Retinal pigment epithelial cell (primary cell): ENCODE measurements around the gene C18orf63.

Source experiments
- DNase-seq: peaks from one replicate; pipeline ENCODE4 v3.0.0-alpha.2; 2010; ENCODE audit warnings: low read depth
- H3K4me3 ChIP-seq: 2 replicates; pipeline ENCODE4 v1.5.1; 2011; ENCODE audit warnings: mild to moderate bottlenecking, low read length, control low read depth, moderate library complexity
- TF ChIP-seq, protein P1 (sequence below): conservative IDR thresholded peaks from 2 replicates; pipeline ENCODE4 v1.5.1; 2011; ENCODE audit warnings: low read depth, low read length, control low read depth, inconsistent platforms

The C18orf63 gene

DNA sequence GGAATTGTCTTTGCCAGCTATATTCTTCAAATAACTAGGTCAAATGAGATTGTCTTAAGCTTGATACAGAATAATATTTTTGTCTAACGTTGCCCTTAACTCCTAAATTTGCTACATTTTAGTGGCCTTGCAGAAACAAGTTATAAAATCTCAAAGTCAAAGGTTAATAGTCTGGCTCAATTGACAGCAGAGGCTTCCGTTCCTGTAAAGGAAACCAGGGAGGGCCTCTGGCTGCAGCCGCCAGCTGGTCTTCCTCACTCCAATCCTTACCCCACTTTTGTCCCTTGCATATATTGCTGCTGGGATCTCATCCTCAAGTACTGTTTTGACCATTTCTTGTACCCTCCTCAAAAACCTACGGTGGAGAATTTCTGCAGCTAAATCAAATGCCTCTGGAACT is 40.9 kb upstream of the C18orf63 start:
- DNase-seq: no peak
- no peak overlapping the region for H3K4me3 ChIP-seq
- TF ChIP-seq, protein P1, sequence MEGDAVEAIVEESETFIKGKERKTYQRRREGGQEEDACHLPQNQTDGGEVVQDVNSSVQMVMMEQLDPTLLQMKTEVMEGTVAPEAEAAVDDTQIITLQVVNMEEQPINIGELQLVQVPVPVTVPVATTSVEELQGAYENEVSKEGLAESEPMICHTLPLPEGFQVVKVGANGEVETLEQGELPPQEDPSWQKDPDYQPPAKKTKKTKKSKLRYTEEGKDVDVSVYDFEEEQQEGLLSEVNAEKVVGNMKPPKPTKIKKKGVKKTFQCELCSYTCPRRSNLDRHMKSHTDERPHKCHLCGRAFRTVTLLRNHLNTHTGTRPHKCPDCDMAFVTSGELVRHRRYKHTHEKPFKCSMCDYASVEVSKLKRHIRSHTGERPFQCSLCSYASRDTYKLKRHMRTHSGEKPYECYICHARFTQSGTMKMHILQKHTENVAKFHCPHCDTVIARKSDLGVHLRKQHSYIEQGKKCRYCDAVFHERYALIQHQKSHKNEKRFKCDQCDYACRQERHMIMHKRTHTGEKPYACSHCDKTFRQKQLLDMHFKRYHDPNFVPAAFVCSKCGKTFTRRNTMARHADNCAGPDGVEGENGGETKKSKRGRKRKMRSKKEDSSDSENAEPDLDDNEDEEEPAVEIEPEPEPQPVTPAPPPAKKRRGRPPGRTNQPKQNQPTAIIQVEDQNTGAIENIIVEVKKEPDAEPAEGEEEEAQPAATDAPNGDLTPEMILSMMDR: no peak

DNA sequence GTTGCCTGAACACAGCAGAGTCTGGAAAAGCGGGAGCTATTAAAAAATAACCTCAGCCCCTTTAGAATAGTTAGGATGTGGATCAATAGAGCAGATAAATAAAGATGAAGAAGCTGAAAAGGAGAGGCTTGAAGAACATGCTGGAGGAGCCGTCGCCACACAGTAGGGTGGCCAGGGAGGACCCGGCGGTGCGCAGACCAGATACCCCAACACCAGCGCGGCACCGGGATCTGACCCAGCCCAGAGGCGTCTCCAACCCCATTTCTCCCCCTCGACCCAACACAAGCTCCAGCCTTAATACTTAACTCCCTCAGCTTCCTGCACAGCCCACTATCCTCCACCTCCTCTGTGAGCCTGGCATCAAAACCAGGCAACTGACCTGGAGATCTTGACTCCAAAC is 39.9 kb upstream of the C18orf63 start:
- DNase-seq: no peak
- no peak overlapping the region for H3K4me3 ChIP-seq
- TF ChIP-seq, protein P1: no peak

DNA sequence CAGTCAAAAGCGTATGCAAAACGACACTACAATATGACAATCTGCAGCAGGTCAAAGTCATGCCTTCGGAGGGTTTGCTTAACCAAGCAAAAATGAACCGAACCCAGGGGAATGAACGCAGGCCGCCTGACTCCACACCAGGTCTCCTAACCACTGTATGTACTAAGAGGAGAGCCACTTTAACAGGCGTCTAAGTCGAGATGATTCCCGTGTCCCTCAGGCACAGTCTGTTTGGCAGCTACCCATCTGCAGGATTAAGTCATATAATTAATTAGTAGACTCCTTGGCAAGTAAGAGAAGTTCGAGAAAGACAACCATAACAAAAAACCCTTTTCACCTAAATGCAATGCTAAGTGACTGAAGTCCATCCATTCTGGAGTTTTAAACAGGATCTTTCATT is 39.0 kb upstream of the C18orf63 start:
- DNase-seq: no peak
- no peak overlapping the region for H3K4me3 ChIP-seq
- TF ChIP-seq, protein P1: no peak

DNA sequence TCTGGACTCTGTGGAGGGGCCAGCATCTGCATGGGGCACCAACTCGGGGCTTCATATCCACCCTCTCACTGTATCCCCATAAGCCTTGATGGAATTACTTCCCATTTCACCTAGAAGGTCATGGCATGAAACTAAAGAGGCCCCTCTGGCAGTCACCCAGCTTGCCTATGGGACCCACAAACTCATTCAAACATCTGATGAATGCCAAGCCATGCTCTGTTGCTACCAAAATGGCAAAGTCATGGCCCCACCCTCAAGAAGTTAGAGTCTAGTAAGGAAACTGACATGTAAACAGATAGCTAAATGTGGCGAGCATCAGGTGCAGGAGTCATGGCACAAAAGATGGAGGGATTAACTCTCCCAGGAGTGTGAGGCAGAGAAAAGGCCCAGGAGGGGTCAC is 38.3 kb upstream of the C18orf63 start:
- TF ChIP-seq, protein P1: no peak
- no peak for DNase-seq
- no peak overlapping the region for H3K4me3 ChIP-seq

DNA sequence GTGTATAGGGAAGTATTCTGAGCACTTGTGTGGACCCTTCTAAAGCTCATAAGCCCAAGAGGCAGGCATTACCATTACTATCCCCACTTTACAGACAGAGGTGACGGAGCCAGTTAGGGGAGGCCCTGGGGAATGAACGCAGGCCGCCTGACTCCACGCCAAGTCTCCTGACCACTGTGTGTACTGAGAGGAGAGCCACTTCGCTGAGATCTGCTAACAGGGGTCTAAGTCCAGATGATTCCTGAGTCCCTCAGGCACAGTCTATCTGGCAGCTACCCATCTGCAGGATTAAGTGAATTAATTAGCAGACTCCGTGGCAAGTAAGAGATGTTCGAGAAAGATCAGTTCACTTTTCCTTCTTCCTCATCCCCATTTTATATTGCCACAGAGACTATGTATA is 37.6 kb upstream of the C18orf63 start:
- DNase-seq: peak; percentile 26
- H3K4me3 ChIP-seq: no peak overlapping the region
- TF ChIP-seq, protein P1: no peak

DNA sequence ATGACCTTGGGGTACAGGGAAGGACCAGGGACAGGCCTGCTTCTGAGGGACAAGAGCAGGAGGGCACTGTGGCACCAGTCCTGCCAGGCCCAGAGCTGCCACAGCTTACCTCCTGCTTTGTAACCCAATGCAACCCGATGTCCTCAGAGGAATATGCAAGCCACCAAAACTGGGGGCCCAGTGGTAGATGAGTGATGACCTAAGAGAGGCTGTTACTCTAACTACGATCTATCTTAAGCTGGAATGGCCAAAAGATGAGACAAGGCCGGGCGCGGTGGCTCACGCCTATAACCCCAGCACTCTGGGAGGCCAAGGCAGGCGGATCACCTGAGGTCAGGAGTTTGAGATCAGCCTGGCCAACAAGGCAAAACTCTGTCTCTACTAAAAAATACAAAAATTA is 36.7 kb upstream of the C18orf63 start:
- no peak overlapping the region for H3K4me3 ChIP-seq
- no peak for DNase-seq
- TF ChIP-seq, protein P1: no peak

DNA sequence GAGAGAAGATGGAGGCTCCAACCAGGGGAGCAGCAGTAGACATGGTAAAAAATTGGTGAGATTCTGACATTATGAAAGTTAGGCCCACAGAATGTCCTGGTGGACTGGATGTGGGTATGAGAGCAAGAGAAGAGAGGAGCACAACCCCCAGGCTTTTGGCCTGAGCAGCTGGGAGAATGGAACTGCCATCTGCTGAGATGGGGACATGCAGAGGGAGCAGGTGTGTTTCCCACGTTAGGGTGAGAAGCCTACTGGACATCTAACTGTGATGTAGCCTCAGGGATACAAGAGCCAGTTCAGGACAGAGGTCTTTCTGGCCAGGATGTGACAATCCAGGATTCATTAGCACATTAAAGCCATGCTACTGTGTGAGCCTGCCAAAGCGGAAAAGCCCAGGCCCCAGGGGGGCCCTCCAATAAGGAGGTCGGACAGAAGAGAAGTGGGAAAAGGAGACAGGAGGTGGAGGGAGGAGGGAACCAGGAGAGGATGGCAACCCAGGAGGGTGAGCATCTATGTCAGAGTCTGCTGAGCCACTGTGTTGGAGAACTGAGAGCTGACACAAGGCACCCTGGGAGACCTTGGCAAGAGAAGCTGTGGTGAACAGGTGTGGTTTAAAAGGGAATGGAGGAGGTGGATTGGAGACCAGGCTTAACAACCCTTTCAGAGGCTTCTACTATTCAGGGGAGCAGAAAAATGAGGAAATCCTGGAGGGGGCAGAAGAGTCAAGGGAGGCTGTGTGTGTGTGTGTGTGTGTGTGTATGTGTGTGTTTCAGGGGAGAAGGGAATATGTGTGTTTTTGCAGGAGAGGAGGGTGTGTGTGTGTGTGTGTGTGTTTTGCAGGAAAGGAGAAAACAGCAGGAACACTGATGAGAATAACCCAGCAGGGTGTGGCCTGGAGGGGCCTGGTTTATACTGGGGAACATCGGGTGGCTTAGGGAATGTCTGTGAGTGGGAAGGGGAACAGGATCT is 34.3 kb upstream of the C18orf63 start:
- TF ChIP-seq, protein P1: no peak

More for the DNA sequence above, 34.3 kb upstream of the C18orf63 start:
- no peak overlapping the region for H3K4me3 ChIP-seq
- no peak for DNase-seq
